K562 (cell line): Measurements from ENCODE around the gene ADSS2. TPM values are rescaled to one million over a fixed set of nuclear protein-coding genes. Genes with fewer than 3 reads are reported as not detected.

ENCODE experiments used
- BCL6 ChIP-seq: fragments of 250-450 bp; sonication (Bioruptor Pico); IDR thresholded peaks from 2 replicates; pipeline ENCODE4 v1.4.0; 2020
- CBX5 ChIP-seq: IDR thresholded peaks from 2 replicates; pipeline ENCODE4 v1.6.1; 2014; ENCODE audit warnings: low read depth, borderline replicate concordance
- CHD2 ChIP-seq: IDR thresholded peaks from 2 replicates; pipeline ENCODE4 v1.6.1; 2011; ENCODE audit warnings: low read depth, low read length
- FIP1L1 ChIP-seq: fragments of 200-400 bp; formaldehyde crosslinking; IDR thresholded peaks from 2 replicates; pipeline ENCODE4 v1.6.1; 2018; ENCODE audit warnings: mild to moderate bottlenecking, low read depth, low read length; ENCODE audit not compliant: poor library complexity, severe bottlenecking
- HNRNPH1 ChIP-seq: fragments of 200-400 bp; formaldehyde crosslinking; optimal IDR thresholded peaks from 2 replicates; pipeline ENCODE3; 2017; ENCODE audit warnings: low read depth, mild to moderate bottlenecking, low read length, moderate library complexity
- MAZ ChIP-seq, 2 experiments: fragments of 450-650 bp in 1 of 2; sonication (generic) in 1 of 2; formaldehyde crosslinking; IDR thresholded peaks in 1 of 2; conservative IDR thresholded peaks in 1 of 2; 2 replicates each; pipeline versions ENCODE4 v1.4.0 to v1.5.0; 2020; ENCODE audit warnings: mild to moderate bottlenecking in 1 of 2, missing genetic modification reagents in 1 of 2
- RAD51 ChIP-seq: fragments of 450-650 bp; IDR thresholded peaks from 2 replicates; pipeline ENCODE4 v1.7.1; 2016; ENCODE audit warnings: low read depth, mild to moderate bottlenecking, borderline replicate concordance
- SETDB1 ChIP-seq: IDR thresholded peaks from one replicate; pipeline ENCODE4 v1.6.1; 2012; ENCODE audit warnings: low read length, control low read depth, inconsistent platforms
- SNIP1 ChIP-seq: fragments of 450-650 bp; IDR thresholded peaks from 2 replicates; pipeline ENCODE4 v1.7.1; 2017; ENCODE audit warnings: low read depth, mild to moderate bottlenecking
- TCFL5 ChIP-seq: fragments of 250-450 bp; sonication (Bioruptor Pico); conservative IDR thresholded peaks from 2 replicates; pipeline ENCODE4 v1.6.1; 2021; ENCODE audit warnings: mild to moderate bottlenecking, moderate library complexity, matching md5 sums
- ZNF551 ChIP-seq: fragments of 250-450 bp; sonication (Bioruptor Pico); IDR thresholded peaks from 2 replicates; pipeline ENCODE4 v1.5.0; 2021; ENCODE audit warnings: mild to moderate bottlenecking, moderate library complexity
- polyA plus RNA-seq, 8 experiments: library from polyadenylated mRNA; depleted of rRNA in 4 of 8; stranded (reverse) in 5 of 8; unstranded in 3 of 8; fragments of >200 nt; fragmentation: Nextera tagmentation in 2 of 8; fragmentation: Illumina TruSeq in 1 of 8; extraction: Ambion mirVana in 2 of 8; extraction: Trizol in 1 of 8; gene quantifications; 2 replicates each; pipeline versions ENCODE4 v1.2.1 to v1.2.3, GENCODE V29; 2011 to 2014; ENCODE audit warnings: inconsistent platforms in 1 of 8, missing spikeins in 1 of 8
- total RNA-seq, 7 experiments: library from RNA; depleted of rRNA in 6 of 7; stranded (reverse); fragments of >200 nt in 6 of 7; fragmentation: Illumina TruSeq in 2 of 7; extraction: Trizol in 2 of 7; gene quantifications; 2 replicates each; pipeline versions ENCODE4 v1.2.1 to v1.2.3, GENCODE V29; 2011 to 2021; ENCODE audit warnings: low replicate concordance in 1 of 7
- TF ChIP-seq, protein P1 (sequence below): sonication (generic); formaldehyde crosslinking; IDR thresholded peaks from 2 replicates; pipeline ENCODE4 v1.8.0; 2022; ENCODE audit warnings: missing genetic modification reagents, mild to moderate bottlenecking, borderline replicate concordance
- TF ChIP-seq, protein P2 (sequence below): fragments of 450-650 bp; IDR thresholded peaks from 2 replicates; pipeline ENCODE4 v1.6.1; 2016
- TF ChIP-seq, protein P3 (sequence below): fragments of 450-650 bp; formaldehyde crosslinking; IDR thresholded peaks from 2 replicates; pipeline ENCODE4 v1.4.0; 2022; ENCODE audit warnings: missing genetic modification characterization
- TF ChIP-seq, protein P4 (sequence below): sonication (generic); formaldehyde crosslinking; IDR thresholded peaks from 2 replicates; pipeline ENCODE4 v1.8.1; 2023; ENCODE audit warnings: mild to moderate bottlenecking, missing genetic modification reagents
- TF ChIP-seq, protein P5 (sequence below): sonication (generic); formaldehyde crosslinking; IDR thresholded peaks from 2 replicates; pipeline ENCODE4 v1.8.1; 2023; ENCODE audit warnings: mild to moderate bottlenecking, missing genetic modification reagents, moderate library complexity
- TF ChIP-seq, protein P6 (sequence below), 2 experiments: fragments of 250-450 bp in 1 of 2; fragments of 450-650 bp in 1 of 2; sonication (Bioruptor Pico) in 1 of 2; IDR thresholded peaks; 2 replicates each; pipeline versions ENCODE4 v1.6.1 to v1.8.0; 2016 to 2021; ENCODE audit warnings: mild to moderate bottlenecking in 2 of 2, moderate library complexity in 2 of 2, missing compliant biosample characterization in 1 of 2, missing genetic modification characterization in 1 of 2

Gene ADSS2
- total and polyA plus RNA-seq, 9 of the 15 experiments (the other 6 are each of a cell fraction or from before 2014, with no cell fraction given) = 8.8 to 63.8 (median 59.4) TPM

DNA sequence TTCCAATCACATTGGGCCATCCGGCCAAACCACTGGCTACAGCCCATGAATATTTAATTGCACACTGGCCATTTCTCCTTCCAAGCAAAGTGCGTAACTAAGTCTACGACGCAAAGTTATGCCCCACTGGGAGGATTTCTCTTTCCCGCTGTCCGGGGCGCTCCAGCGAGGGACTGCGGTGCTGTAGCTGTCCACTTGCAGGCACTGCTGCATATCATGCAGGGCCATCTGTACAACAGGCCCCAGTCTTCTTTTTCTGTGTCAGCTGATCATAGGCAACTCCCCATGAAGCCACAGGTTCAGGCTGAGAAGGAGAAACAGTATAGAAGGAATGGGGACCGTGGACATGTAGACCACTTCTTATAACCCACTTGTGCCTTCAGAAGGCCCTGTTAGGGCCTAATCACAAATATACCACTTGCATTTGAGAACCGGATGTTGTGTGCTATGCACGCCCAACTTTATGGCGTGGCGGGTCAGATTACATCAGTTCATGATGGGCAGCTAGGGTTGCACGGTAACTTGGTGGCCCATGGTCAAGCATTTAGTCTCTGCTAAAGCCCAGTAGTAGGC lies 58.0 kb downstream of the ADSS2 start (continued):
- TF ChIP-seq, protein P1, sequence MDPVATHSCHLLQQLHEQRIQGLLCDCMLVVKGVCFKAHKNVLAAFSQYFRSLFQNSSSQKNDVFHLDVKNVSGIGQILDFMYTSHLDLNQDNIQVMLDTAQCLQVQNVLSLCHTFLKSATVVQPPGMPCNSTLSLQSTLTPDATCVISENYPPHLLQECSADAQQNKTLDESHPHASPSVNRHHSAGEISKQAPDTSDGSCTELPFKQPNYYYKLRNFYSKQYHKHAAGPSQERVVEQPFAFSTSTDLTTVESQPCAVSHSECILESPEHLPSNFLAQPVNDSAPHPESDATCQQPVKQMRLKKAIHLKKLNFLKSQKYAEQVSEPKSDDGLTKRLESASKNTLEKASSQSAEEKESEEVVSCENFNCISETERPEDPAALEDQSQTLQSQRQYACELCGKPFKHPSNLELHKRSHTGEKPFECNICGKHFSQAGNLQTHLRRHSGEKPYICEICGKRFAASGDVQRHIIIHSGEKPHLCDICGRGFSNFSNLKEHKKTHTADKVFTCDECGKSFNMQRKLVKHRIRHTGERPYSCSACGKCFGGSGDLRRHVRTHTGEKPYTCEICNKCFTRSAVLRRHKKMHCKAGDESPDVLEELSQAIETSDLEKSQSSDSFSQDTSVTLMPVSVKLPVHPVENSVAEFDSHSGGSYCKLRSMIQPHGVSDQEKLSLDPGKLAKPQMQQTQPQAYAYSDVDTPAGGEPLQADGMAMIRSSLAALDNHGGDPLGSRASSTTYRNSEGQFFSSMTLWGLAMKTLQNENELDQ = no peak
- TF ChIP-seq, protein P2, sequence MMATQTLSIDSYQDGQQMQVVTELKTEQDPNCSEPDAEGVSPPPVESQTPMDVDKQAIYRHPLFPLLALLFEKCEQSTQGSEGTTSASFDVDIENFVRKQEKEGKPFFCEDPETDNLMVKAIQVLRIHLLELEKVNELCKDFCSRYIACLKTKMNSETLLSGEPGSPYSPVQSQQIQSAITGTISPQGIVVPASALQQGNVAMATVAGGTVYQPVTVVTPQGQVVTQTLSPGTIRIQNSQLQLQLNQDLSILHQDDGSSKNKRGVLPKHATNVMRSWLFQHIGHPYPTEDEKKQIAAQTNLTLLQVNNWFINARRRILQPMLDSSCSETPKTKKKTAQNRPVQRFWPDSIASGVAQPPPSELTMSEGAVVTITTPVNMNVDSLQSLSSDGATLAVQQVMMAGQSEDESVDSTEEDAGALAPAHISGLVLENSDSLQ = peak; percentile 93
- TF ChIP-seq, protein P3, sequence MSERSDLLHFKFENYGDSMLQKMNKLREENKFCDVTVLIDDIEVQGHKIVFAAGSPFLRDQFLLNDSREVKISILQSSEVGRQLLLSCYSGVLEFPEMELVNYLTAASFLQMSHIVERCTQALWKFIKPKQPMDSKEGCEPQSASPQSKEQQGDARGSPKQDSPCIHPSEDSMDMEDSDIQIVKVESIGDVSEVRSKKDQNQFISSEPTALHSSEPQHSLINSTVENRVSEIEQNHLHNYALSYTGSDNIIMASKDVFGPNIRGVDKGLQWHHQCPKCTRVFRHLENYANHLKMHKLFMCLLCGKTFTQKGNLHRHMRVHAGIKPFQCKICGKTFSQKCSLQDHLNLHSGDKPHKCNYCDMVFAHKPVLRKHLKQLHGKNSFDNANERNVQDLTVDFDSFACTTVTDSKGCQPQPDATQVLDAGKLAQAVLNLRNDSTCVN (CRISPR knock-in tag) = 0 out of 2 replicates have a peak, but pooled peaks have one; percentile 5
- TF ChIP-seq, protein P4, sequence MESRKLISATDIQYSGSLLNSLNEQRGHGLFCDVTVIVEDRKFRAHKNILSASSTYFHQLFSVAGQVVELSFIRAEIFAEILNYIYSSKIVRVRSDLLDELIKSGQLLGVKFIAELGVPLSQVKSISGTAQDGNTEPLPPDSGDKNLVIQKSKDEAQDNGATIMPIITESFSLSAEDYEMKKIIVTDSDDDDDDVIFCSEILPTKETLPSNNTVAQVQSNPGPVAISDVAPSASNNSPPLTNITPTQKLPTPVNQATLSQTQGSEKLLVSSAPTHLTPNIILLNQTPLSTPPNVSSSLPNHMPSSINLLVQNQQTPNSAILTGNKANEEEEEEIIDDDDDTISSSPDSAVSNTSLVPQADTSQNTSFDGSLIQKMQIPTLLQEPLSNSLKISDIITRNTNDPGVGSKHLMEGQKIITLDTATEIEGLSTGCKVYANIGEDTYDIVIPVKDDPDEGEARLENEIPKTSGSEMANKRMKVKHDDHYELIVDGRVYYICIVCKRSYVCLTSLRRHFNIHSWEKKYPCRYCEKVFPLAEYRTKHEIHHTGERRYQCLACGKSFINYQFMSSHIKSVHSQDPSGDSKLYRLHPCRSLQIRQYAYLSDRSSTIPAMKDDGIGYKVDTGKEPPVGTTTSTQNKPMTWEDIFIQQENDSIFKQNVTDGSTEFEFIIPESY (CRISPR knock-in tag) = peak; percentile 79
- no peak for TF ChIP-seq CHD2
- no peak for TF ChIP-seq SNIP1
- TF ChIP-seq BCL6 (CRISPR knock-in tag) = no peak
- no peak for TF ChIP-seq FIP1L1
- no peak for TF ChIP-seq ZNF551
- peak; percentile 70 to 86 for TF ChIP-seq MAZ (CRISPR knock-in tag; conservative IDR thresholded peaks at IDR 0.05 in 1 of 2, IDR thresholded peaks at IDR 0.05 in 1 of 2)
- peak; percentile 87 for TF ChIP-seq RAD51
- TF ChIP-seq, protein P5, sequence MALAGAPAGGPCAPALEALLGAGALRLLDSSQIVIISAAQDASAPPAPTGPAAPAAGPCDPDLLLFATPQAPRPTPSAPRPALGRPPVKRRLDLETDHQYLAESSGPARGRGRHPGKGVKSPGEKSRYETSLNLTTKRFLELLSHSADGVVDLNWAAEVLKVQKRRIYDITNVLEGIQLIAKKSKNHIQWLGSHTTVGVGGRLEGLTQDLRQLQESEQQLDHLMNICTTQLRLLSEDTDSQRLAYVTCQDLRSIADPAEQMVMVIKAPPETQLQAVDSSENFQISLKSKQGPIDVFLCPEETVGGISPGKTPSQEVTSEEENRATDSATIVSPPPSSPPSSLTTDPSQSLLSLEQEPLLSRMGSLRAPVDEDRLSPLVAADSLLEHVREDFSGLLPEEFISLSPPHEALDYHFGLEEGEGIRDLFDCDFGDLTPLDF = no peak
- TF ChIP-seq HNRNPH1 = no peak
- TF ChIP-seq, protein P6, sequence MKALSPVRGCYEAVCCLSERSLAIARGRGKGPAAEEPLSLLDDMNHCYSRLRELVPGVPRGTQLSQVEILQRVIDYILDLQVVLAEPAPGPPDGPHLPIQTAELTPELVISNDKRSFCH (CRISPR knock-in tag; IDR thresholded peaks at IDR 0.05) = 0 out of 2 replicates have a peak, but pooled peaks have one; percentile 20
- TF ChIP-seq, protein P6 (tag; IDR thresholded peaks at IDR 0.05) = no peak; the same call in none of the 2 replicates
- peak; percentile 77 for TF ChIP-seq CBX5
- TF ChIP-seq TCFL5 = peak; percentile 4; the same call in 1 of the 2 replicates
- no peak for TF ChIP-seq SETDB1
